Kidney epithelial cell (primary cell): Measurements from ENCODE around the gene PKN1. TPM values are rescaled to one million over a fixed set of nuclear protein-coding genes. Genes with fewer than 3 reads are reported as not detected.
A peak's percentile ranks its signal among the peaks of the same experiment; 100 is the strongest.

Source experiments
- DNase-seq: peaks from one replicate; pipeline ENCODE4 v3.0.0-alpha.2; 2010; ENCODE audit warnings: low read depth
- H3K27me3 ChIP-seq: 2 replicates; pipeline ENCODE4 v1.6.0; 2011; ENCODE audit warnings: low read length; ENCODE audit not compliant: control insufficient read depth, insufficient read depth
- H3K36me3 ChIP-seq: 2 replicates; pipeline ENCODE4 v1.5.1; 2011; ENCODE audit warnings: low read length; ENCODE audit not compliant: control insufficient read depth, insufficient read depth
- H3K4me3 ChIP-seq: 2 replicates; pipeline ENCODE4 v1.5.1; 2011; ENCODE audit warnings: low read depth, mild to moderate bottlenecking, control low read depth, low read length
- CTCF ChIP-seq: IDR thresholded peaks from 2 replicates; pipeline ENCODE4 v1.5.1; 2011; ENCODE audit warnings: mild to moderate bottlenecking, moderate library complexity, low read length, control low read depth, inconsistent platforms; ENCODE audit not compliant: insufficient read depth, poor library complexity, severe bottlenecking
- total RNA-seq: library from RNA; depleted of rRNA; stranded (reverse); fragments of >200 nt; gene quantifications from 2 replicates; pipeline ENCODE4 v1.2.3, GENCODE V29; 2015

PKN1 gene
- total RNA-seq, 1 donor from 2014 or later: 230 TPM

GRCh38 chr19:14412996-14413692 lies 20.0 kb upstream of the PKN1 start:
- TF ChIP-seq CTCF: no peak
- no peaks in the 10 kb centered on the region for H3K27me3 ChIP-seq
- peaks cover 9% of the 10 kb centered on the region for H3K36me3 ChIP-seq
- DNase-seq: no peak
- H3K4me3 ChIP-seq: no peak overlapping the region

- TF ChIP-seq CTCF: no peak
- Histone ChIP-seq H3K27me3 (no peaks in the 10 kb centered on the region), H3K4me3 (no peak overlapping the region), H3K36me3 (peaks cover 9% of the 10 kb centered on the region)
- DNase-seq: no peak
These were observed 19.4 kb upstream of the PKN1 start for GRCh38 chr19:14413693-14414181.

- Histone ChIP-seq H3K27me3 (no peaks in the 10 kb centered on the region), H3K36me3 (peaks cover 7% of the 10 kb centered on the region), H3K4me3 (no peak overlapping the region)
- DNase-seq: no peak
- TF ChIP-seq CTCF: no peak
These were observed 18.0 kb upstream of the PKN1 start for GRCh38 chr19:14414926-14415690.

- Histone ChIP-seq H3K36me3 (peaks cover 6% of the 10 kb centered on the region), H3K4me3 (no peak overlapping the region), H3K27me3 (no peaks in the 10 kb centered on the region)
- DNase-seq: no peak
- TF ChIP-seq CTCF: no peak
These were observed 16.3 kb upstream of the PKN1 start for GRCh38 chr19:14416817-14417231.

- Histone ChIP-seq H3K27me3 (no peaks in the 10 kb centered on the region), H3K4me3 (peak overlapping the region; percentile 90), H3K36me3 (no peaks in the 10 kb centered on the region)
- TF ChIP-seq CTCF: no peak
- DNase-seq: no peak
These were observed 14.3 kb upstream of the PKN1 start for GRCh38 chr19:14418856-14419105.
